ENCODE results near the gene ATIC. TPM values are rescaled to one million over a fixed set of nuclear protein-coding genes. Genes with fewer than 3 reads are reported as not detected.
"Not testable (repeated sequence)": the region's sequence is repeated elsewhere in the genome, so short reads cannot be mapped to it uniquely, and the experiment has no call there.

ATIC gene
- total RNA-seq, 1 donor from 2014 or later, result 77.7 TPM

DNA sequence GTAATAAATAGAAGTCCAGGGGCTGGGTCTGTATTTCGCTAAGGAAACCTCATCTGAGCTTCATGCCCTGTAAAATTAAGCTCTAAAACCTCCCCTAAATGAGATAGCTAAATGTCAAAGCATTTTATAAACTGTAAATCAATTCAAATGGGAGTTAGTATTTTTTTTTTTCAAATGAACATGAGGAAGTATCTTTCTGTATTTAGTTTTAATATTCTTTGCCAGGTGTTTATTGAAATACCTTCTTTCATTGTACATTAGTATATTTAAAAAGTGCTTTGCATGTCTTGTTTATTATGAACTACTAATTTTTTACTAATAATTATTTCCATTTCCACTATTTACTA is 47.7 kb downstream of the ATIC start:
- Mint-ChIP-seq H3K4me1 (ENCODE audit: low read depth) (peaks cover 77% of the 10 kb centered on the region), H3K9me3 (ENCODE audit: low read depth) (no peaks in the 10 kb centered on the region), H3K4me3 (ENCODE audit: unreplicated experiment) (no peak overlapping the region), H3K36me3 (ENCODE audit: low read depth) (peaks cover 47% of the 10 kb centered on the region), H3K27me3 (ENCODE audit: low read depth) (no peaks in the 10 kb centered on the region), H3K27ac (ENCODE audit: unreplicated experiment) (peak overlapping the region; percentile 78)
- DNase-seq (ENCODE audit: low spot score), result no peak
- TF ChIP-seq, protein P1, sequence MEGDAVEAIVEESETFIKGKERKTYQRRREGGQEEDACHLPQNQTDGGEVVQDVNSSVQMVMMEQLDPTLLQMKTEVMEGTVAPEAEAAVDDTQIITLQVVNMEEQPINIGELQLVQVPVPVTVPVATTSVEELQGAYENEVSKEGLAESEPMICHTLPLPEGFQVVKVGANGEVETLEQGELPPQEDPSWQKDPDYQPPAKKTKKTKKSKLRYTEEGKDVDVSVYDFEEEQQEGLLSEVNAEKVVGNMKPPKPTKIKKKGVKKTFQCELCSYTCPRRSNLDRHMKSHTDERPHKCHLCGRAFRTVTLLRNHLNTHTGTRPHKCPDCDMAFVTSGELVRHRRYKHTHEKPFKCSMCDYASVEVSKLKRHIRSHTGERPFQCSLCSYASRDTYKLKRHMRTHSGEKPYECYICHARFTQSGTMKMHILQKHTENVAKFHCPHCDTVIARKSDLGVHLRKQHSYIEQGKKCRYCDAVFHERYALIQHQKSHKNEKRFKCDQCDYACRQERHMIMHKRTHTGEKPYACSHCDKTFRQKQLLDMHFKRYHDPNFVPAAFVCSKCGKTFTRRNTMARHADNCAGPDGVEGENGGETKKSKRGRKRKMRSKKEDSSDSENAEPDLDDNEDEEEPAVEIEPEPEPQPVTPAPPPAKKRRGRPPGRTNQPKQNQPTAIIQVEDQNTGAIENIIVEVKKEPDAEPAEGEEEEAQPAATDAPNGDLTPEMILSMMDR (IDR thresholded peaks at IDR 0.05), result no peak

DNA sequence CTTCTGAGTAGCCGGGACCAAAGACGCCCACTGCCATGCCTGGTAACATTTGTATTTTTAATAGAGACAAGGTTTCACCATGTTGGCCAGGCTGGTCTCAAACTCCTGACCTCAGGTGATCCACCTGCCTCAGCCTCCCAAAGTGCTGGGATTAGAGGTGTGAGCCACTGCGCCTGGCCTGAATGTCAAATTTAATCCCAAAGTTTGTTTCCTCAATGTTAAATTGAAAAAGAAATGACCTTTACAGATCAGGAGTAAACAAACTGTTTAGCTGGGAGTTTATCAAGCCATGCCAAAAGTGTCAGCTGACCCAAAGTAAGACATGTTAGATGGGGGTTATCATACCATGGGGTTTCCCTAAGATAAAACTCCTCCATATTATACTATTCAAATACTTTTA is 48.2 kb downstream of the ATIC start:
- DNase-seq (ENCODE audit: low spot score); H3K27me3 Mint-ChIP-seq (ENCODE audit: low read depth); H3K9me3 Mint-ChIP-seq (ENCODE audit: low read depth); H3K4me3 Mint-ChIP-seq (ENCODE audit: unreplicated experiment): not testable (repeated sequence)
- Mint-ChIP-seq H3K4me1 (ENCODE audit: low read depth) (peaks cover 77% of the 10 kb centered on the region), H3K36me3 (ENCODE audit: low read depth) (peaks cover 52% of the 10 kb centered on the region), H3K27ac (ENCODE audit: unreplicated experiment) (peak overlapping the region; percentile 85)

DNA sequence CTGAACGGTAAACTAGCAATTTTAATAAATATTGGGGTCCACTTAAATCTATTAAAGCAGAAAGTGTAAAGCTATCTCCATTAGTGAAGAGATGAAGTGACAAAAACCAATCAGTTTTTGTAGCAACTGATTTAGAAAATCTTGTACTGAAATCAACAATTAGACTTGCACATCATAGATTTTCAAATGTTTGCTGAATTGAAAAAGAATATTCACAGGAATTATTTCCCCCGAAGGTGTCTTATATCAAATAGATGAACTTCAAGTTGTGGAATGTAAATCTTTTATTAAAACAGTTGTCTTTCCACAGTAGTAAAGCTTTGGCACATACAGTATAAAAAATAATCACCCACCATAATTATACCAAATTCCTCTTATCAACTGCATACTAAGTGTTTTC is 48.7 kb downstream of the ATIC start:
- DNase-seq (ENCODE audit: low spot score), result no peak
- no peak overlapping the region for H3K4me3 Mint-ChIP-seq (ENCODE audit: unreplicated experiment)
- H3K36me3 Mint-ChIP-seq (ENCODE audit: low read depth), result peaks cover 57% of the 10 kb centered on the region
- H3K27ac Mint-ChIP-seq (ENCODE audit: unreplicated experiment), result peak overlapping the region; percentile 85
- TF ChIP-seq, protein P1 (IDR thresholded peaks at IDR 0.05), result no peak
- H3K4me1 Mint-ChIP-seq (ENCODE audit: low read depth), result peaks cover 78% of the 10 kb centered on the region
- H3K9me3 Mint-ChIP-seq (ENCODE audit: low read depth), result no peaks in the 10 kb centered on the region
- no peaks in the 10 kb centered on the region for H3K27me3 Mint-ChIP-seq (ENCODE audit: low read depth)

DNA sequence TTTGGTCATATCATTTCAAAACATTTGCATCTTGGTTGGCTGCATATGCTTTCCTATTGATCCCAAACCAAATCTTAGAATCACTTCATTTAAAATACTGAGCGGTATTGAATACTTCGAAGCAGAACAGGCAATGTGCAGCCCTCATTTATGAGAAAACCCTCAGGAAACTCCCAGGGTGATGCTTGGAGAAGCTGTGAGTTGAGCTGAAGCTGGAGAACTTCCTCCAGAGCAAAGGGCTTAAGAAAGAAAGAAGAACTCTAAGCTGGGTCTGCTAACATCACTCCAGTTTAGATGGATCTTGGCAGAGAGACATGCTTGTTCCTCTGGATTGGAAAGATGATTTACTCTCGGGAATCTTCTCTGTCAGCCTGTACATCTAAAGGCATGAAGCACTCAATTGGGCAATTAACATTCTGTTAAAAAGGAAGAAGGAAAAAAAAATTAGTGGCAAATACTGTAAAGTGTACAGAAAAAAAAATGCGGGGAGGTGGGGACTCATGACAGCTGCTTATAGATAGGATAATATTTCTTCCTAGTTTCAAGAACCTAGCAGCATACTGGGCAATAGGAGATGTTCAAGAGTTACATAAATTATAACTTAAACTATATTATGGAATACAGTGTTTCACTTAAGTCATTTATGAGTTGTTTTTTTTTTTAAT is 49.5 kb downstream of the ATIC start:
- DNase-seq (ENCODE audit: low spot score), result no peak
- peaks cover 61% of the 10 kb centered on the region for H3K36me3 Mint-ChIP-seq (ENCODE audit: low read depth)

DNA sequence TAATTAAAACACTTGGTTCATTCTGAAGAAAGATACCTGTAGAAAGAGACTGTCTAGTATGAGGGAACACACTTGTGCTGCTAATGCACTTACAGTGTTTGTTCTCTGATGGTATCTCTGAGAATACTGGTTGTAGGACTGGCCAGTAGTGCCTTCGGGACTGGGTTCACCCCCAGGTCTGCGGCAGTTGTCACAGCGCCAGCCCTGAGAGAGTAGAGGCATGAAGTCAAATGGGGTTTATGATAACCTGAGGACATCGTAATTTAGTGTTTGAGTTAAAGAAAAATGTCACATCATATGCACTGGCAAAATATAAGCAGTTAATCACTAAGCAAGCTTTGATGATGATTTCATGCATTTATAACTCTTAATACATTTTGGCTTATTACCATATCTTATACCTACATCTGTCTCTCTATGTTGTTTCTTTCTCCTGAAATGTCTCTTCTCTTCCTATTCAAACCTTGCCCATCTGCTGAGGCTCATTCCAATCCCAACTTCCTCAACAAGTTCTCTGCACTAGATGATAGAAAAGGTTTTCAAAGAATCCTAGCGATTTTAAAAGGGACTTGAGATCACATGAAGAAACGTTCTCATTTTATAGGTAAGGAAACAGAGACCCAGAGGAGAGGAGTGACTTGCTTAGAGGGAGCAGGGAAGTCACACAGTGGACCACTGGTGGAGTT is 50.2 kb downstream of the ATIC start:
- Mint-ChIP-seq H3K9me3 (ENCODE audit: low read depth) (no peaks in the 10 kb centered on the region), H3K27ac (ENCODE audit: unreplicated experiment) (peak overlapping the region; percentile 85), H3K4me3 (ENCODE audit: unreplicated experiment) (no peak overlapping the region), H3K36me3 (ENCODE audit: low read depth) (peaks cover 67% of the 10 kb centered on the region), H3K27me3 (ENCODE audit: low read depth) (no peaks in the 10 kb centered on the region), H3K4me1 (ENCODE audit: low read depth) (peaks cover 77% of the 10 kb centered on the region)
- TF ChIP-seq, protein P1 (IDR thresholded peaks at IDR 0.05), result no peak
- no peak for DNase-seq (ENCODE audit: low spot score)

More for the DNA sequence above, 49.5 kb downstream of the ATIC start:
- TF ChIP-seq, protein P1 (IDR thresholded peaks at IDR 0.05), result no peak
- Mint-ChIP-seq H3K27me3 (ENCODE audit: low read depth) (no peaks in the 10 kb centered on the region), H3K4me3 (ENCODE audit: unreplicated experiment) (peak overlapping the region; percentile 13), H3K4me1 (ENCODE audit: low read depth) (peaks cover 78% of the 10 kb centered on the region), H3K27ac (ENCODE audit: unreplicated experiment) (peak overlapping the region; percentile 85), H3K9me3 (ENCODE audit: low read depth) (no peaks in the 10 kb centered on the region)

DNA sequence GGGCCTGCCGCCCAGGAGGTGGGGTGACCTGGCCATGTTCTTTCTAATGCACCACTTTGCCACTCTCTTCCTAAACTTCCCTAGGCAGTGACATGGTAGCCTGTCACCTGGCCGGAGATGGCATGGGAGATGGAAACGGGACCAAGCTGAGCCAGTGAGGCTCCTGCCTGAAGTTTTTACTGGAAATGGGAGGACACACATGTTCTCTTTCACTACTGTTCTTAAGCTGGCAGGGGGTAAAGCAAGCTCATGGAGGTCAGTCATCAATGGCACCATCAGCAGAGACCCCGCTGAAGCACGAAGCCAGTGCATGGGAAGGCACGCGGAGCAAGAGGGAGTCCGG is 50.7 kb downstream of the ATIC start:
- DNase-seq (ENCODE audit: low spot score), result no peak
- Mint-ChIP-seq H3K4me3 (ENCODE audit: unreplicated experiment) (no peak overlapping the region), H3K36me3 (ENCODE audit: low read depth) (peaks cover 72% of the 10 kb centered on the region), H3K27me3 (ENCODE audit: low read depth) (no peaks in the 10 kb centered on the region), H3K9me3 (ENCODE audit: low read depth) (no peaks in the 10 kb centered on the region), H3K4me1 (ENCODE audit: low read depth) (peaks cover 77% of the 10 kb centered on the region), H3K27ac (ENCODE audit: unreplicated experiment) (peak overlapping the region; percentile 85)
- TF ChIP-seq, protein P1 (IDR thresholded peaks at IDR 0.05), result no peak
